GM23338 (cell line): ENCODE measurements around the gene IMMP2L. TPM values are rescaled to one million over a fixed set of nuclear protein-coding genes. Genes with fewer than 3 reads are reported as not detected.

Experiments
- ATAC-seq: fragments of 200-7000 bp; cut with Tn5 transposase; 3 replicates; pipeline ENCODE4 v1.9.1; 2020
- DNase-seq: peaks from one replicate; pipeline ENCODE4 v3.0.0-alpha.2; 2015; ENCODE audit warnings: low spot score
- H2AFZ ChIP-seq: fragments of 200-600 bp; sonication (generic); 2 replicates; pipeline ENCODE4 v1.8.0; 2016; ENCODE audit warnings: antibody characterized with exemption, mild to moderate bottlenecking, moderate library complexity
- H3F3A ChIP-seq: fragments of 200-600 bp; sonication (generic); replicated peaks from 2 replicates; pipeline ENCODE4 v1.8.0; 2017; ENCODE audit warnings: antibody characterized with exemption, mixed run types, low read depth
- H3K27ac ChIP-seq: fragments of 200-600 bp; sonication (generic); 2 replicates; pipeline ENCODE4 v1.6.1; 2016; ENCODE audit warnings: low read depth
- H3K27me3 ChIP-seq: fragments of 200-600 bp; sonication (generic); 2 replicates; pipeline ENCODE4 v1.8.0; 2016; ENCODE audit warnings: mild to moderate bottlenecking, mixed run types, moderate library complexity; ENCODE audit not compliant: insufficient read depth
- H3K36me3 ChIP-seq: fragments of 200-600 bp; sonication (generic); 2 replicates; pipeline ENCODE4 v1.8.0; 2016; ENCODE audit warnings: mild to moderate bottlenecking; ENCODE audit not compliant: insufficient read depth
- H3K4me1 ChIP-seq: fragments of 200-600 bp; sonication (generic); 2 replicates; pipeline ENCODE4 v1.8.0; 2016; ENCODE audit warnings: mild to moderate bottlenecking, moderate library complexity; ENCODE audit not compliant: insufficient read depth
- H3K4me2 ChIP-seq: fragments of 200-600 bp; sonication (generic); 2 replicates; pipeline ENCODE4 v1.7.1; 2017; ENCODE audit warnings: mixed run types
- H3K4me3 ChIP-seq: fragments of 200-600 bp; sonication (generic); 2 replicates; pipeline ENCODE4 v1.6.1; 2016; ENCODE audit warnings: mixed run types
- H3K79me2 ChIP-seq: fragments of 200-600 bp; sonication (generic); replicated peaks from 2 replicates; pipeline ENCODE4 v1.8.0; 2017; ENCODE audit warnings: mild to moderate bottlenecking; ENCODE audit not compliant: insufficient read depth
- H3K9me2 ChIP-seq: fragments of 200-600 bp; sonication (generic); 2 replicates; pipeline ENCODE4 v1.8.0; 2017; ENCODE audit not compliant: insufficient read depth
- H4K20me1 ChIP-seq: fragments of 200-600 bp; sonication (generic); replicated peaks from 2 replicates; pipeline ENCODE4 v1.8.0; 2017; ENCODE audit warnings: mild to moderate bottlenecking; ENCODE audit not compliant: insufficient read depth
- H3K27ac Mint-ChIP-seq: 2 replicates; pipeline ENCODE4 v1.8.0; 2020; ENCODE audit warnings: inconsistent platforms, mild to moderate bottlenecking, moderate library complexity, mixed read lengths
- H3K27me3 Mint-ChIP-seq: 3 replicates; pipeline ENCODE4 v1.8.0; 2022; ENCODE audit warnings: low read depth, mild to moderate bottlenecking, moderate library complexity, mixed read lengths, inconsistent platforms; ENCODE audit not compliant: insufficient read depth, poor library complexity
- H3K36me3 Mint-ChIP-seq: 3 replicates; pipeline ENCODE4 v1.8.0; 2021; ENCODE audit warnings: low read depth, mild to moderate bottlenecking, inconsistent platforms, moderate library complexity, mixed read lengths
- H3K4me1 Mint-ChIP-seq: 3 replicates; pipeline ENCODE4 v1.8.0; 2020; ENCODE audit warnings: mild to moderate bottlenecking, inconsistent platforms, mixed read lengths
- H3K4me3 Mint-ChIP-seq: 3 replicates; pipeline ENCODE4 v1.8.0; 2021; ENCODE audit warnings: moderate library complexity, mild to moderate bottlenecking, inconsistent platforms, mixed read lengths
- H3K9me3 Mint-ChIP-seq: 3 replicates; pipeline ENCODE4 v1.8.0; 2020; ENCODE audit warnings: moderate library complexity, mild to moderate bottlenecking, inconsistent platforms, mixed read lengths
- EZH2 ChIP-seq: fragments of 200-600 bp; sonication (generic); IDR thresholded peaks from one replicate; pipeline ENCODE4 v1.8.0; 2017; ENCODE audit warnings: antibody characterized with exemption, mild to moderate bottlenecking, low read depth; ENCODE audit not compliant: unreplicated experiment
- EZH2phosphoT487 ChIP-seq: fragments of 200-600 bp; sonication (generic); IDR thresholded peaks from one replicate; pipeline ENCODE4 v1.8.1; 2018; ENCODE audit warnings: antibody characterized with exemption; ENCODE audit not compliant: unreplicated experiment
- JUNB ChIP-seq: IDR thresholded peaks from one replicate; pipeline ENCODE4 v1.6.1; 2016; ENCODE audit warnings: antibody characterized with exemption; ENCODE audit not compliant: unreplicated experiment
- NANOG ChIP-seq: IDR thresholded peaks from 2 replicates; pipeline ENCODE4 v1.6.1; 2016; ENCODE audit warnings: antibody characterized with exemption, borderline replicate concordance
- ZNF331 ChIP-seq: fragments of 250-450 bp; sonication (Bioruptor Pico); IDR thresholded peaks from 2 replicates; pipeline ENCODE4 v1.5.0; 2020; ENCODE audit warnings: low read depth, mild to moderate bottlenecking, moderate library complexity
- ZNF462 ChIP-seq: fragments of 250-450 bp; sonication (Bioruptor Pico); IDR thresholded peaks from 2 replicates; pipeline ENCODE4 v1.5.0; 2020; ENCODE audit warnings: mild to moderate bottlenecking, moderate library complexity
- polyA plus RNA-seq: library from polyadenylated mRNA; unstranded; fragments of >200 nt; fragmentation: Nextera tagmentation; extraction: Ambion mirVana; gene quantifications from 2 replicates; pipeline ENCODE4 v1.2.1, GENCODE V29; 2016
- total RNA-seq: library from RNA; depleted of rRNA; stranded (reverse); fragments of >200 nt; shearing (Covaris generic); gene quantifications from 2 replicates; pipeline ENCODE4 v1.2.3, GENCODE V29; 2014

Gene IMMP2L
- total and polyA plus RNA-seq, 2 experiments from 2014 or later, result 7.3 to 14.0 TPM

DNA sequence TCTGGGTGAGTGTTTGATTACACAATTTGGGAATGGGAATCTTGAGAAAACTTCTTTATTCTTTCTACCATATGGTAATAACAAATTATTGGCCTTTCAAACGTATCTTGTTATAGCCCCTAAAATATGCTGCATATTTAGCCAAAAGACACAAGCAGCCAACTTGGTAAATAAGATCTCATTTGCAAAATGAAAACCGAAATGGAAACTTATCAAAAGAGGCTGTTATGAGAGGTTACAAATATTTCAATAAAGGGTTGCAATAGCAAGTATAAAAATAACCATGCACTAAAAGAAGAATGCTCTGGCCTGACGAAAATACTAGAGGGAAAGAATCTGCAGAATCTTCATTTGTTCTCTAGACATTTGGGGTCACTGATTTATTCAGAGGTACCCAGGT lies 730.9 kb downstream of the IMMP2L start (continued):
- TF ChIP-seq ZNF462, result no peak

- no peaks in the 10 kb centered on the region for H3K9me2 ChIP-seq
These were observed 731.5 kb downstream of the IMMP2L start for GRCh38 chr7:110830778-110831177.

DNA sequence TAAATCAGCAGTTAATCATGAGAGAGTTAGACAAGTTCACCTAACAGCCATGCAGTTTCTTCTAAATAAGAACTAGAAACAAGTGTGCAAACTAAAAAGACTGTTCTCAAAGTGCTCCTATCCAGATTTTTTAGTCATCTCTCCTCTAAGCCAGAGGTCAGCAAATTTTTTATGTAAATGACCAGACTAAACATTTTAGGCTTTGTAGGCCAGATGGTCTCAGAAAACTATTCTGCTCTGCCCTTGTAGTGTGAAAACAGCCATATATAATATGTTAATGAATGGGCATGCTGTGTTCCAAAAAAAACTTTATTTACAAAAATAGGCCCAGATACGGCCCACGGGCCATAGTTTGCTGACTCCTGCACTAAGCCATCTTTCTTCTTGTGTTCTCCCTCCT lies 734.4 kb downstream of the IMMP2L start:
- Mint-ChIP-seq H3K4me3 (no peak overlapping the region), H3K36me3 (no peaks in the 10 kb centered on the region; the same call in 2 of the 3 replicates), H3K9me3 (no peaks in the 10 kb centered on the region), H3K27ac (no peak overlapping the region), H3K27me3 (peaks cover 2% of the 10 kb centered on the region), H3K4me1 (no peaks in the 10 kb centered on the region)
- DNase-seq (no peak), ATAC-seq (no peak)
- H3K4me1 ChIP-seq, result no peaks in the 10 kb centered on the region
- no peaks in the 10 kb centered on the region for H3K9me2 ChIP-seq
- no peaks in the 10 kb centered on the region for H3K79me2 ChIP-seq
- no peak overlapping the region for H3K4me2 ChIP-seq
- no peak overlapping the region for H2AFZ ChIP-seq
- no peak overlapping the region for H3K4me3 ChIP-seq
- H3K27me3 ChIP-seq, result no peaks in the 10 kb centered on the region
- H3K27ac ChIP-seq, result no peak overlapping the region
- peaks cover 4% of the 10 kb centered on the region; the same call in 1 of the 2 replicates for H3K36me3 ChIP-seq
- H3F3A ChIP-seq, result no peaks in the 10 kb centered on the region
- H4K20me1 ChIP-seq, result no peaks in the 10 kb centered on the region
- no peak for TF ChIP-seq ZNF331 (CRISPR knock-in tag)
- TF ChIP-seq EZH2, result no peak
- TF ChIP-seq EZH2phosphoT487, result no peak
- TF ChIP-seq NANOG, result no peak

More at GRCh38 chr7:110830778-110831177, 731.5 kb downstream of the IMMP2L start:
- ATAC-seq (no peak), DNase-seq (no peak)
- Histone ChIP-seq H4K20me1 (no peaks in the 10 kb centered on the region), H3K79me2 (no peaks in the 10 kb centered on the region), H3K27ac (no peak overlapping the region), H3K4me1 (no peaks in the 10 kb centered on the region), H3K36me3 (peaks cover 3% of the 10 kb centered on the region; the same call in 1 of the 2 replicates), H3K27me3 (no peaks in the 10 kb centered on the region), H3F3A (no peaks in the 10 kb centered on the region), H3K4me3 (no peak overlapping the region), H3K4me2 (no peak overlapping the region), H2AFZ (no peak overlapping the region)
- H3K9me3 Mint-ChIP-seq, result no peaks in the 10 kb centered on the region
- H3K4me1 Mint-ChIP-seq, result no peaks in the 10 kb centered on the region; the same call in 2 of the 3 replicates
- no peak overlapping the region for H3K4me3 Mint-ChIP-seq
- H3K27ac Mint-ChIP-seq, result no peak overlapping the region
- TF ChIP-seq JUNB, result no peak
- H3K36me3 Mint-ChIP-seq, result 0 out of 3 replicates have a peak, but pooled peaks cover under 1% of the 10 kb centered on the region
- H3K27me3 Mint-ChIP-seq, result peaks cover 2% of the 10 kb centered on the region
